H1 (cell line): ENCODE data around the gene LY6G6F. TPM values are rescaled to one million over a fixed set of nuclear protein-coding genes. Genes with fewer than 3 reads are reported as not detected.

Experiments used
- ATF2 ChIP-seq: IDR thresholded peaks from 2 replicates; pipeline ENCODE4 v1.6.1; 2012; ENCODE audit warnings: low read length, inconsistent platforms
- BACH1 ChIP-seq: IDR thresholded peaks from 2 replicates; pipeline ENCODE4 v1.6.1; 2012; ENCODE audit warnings: low read length, improper control_type of control experiment
- BCL11A ChIP-seq, 2 experiments: IDR thresholded peaks; one replicate each; pipeline ENCODE4 v1.6.1; 2011; ENCODE audit warnings: low read depth in 2 of 2, low read length in 2 of 2, mild to moderate bottlenecking in 2 of 2
- CEBPB ChIP-seq: IDR thresholded peaks from 2 replicates; pipeline ENCODE4 v1.6.1; 2012; ENCODE audit warnings: low read depth, low read length
- CHD1 ChIP-seq: IDR thresholded peaks from 2 replicates; pipeline ENCODE4 v1.6.1; 2012; ENCODE audit warnings: low read depth, low read length, improper control_type of control experiment
- EGR1 ChIP-seq: IDR thresholded peaks from 2 replicates; pipeline ENCODE4 v1.6.1; 2011; ENCODE audit warnings: low read depth, low read length, borderline replicate concordance
- EZH2 ChIP-seq: fragments of 200-600 bp; sonication (generic); IDR thresholded peaks from 2 replicates; pipeline ENCODE4 v1.7.1; 2012; ENCODE audit warnings: low read depth, mild to moderate bottlenecking, moderate library complexity, low read length, inconsistent platforms; ENCODE audit not compliant: severe bottlenecking
- KDM1A ChIP-seq: fragments of 200-600, 300-600 bp; sonication (generic); IDR thresholded peaks from 2 replicates; pipeline ENCODE4 v1.7.1; 2016; ENCODE audit warnings: mild to moderate bottlenecking, low read length, borderline replicate concordance
- MAX ChIP-seq: IDR thresholded peaks from 2 replicates; pipeline ENCODE4 v1.6.1; 2012; ENCODE audit warnings: inconsistent platforms
- PHF8 ChIP-seq: fragments of 200-600 bp; sonication (generic); conservative IDR thresholded peaks from 2 replicates; pipeline ENCODE4 v1.7.1; 2012; ENCODE audit warnings: low read depth, mild to moderate bottlenecking, inconsistent platforms, low read length, moderate library complexity
- POLR2A ChIP-seq, 2 experiments: IDR thresholded peaks; 1 replicate in 1 of 2; 2 replicates in 1 of 2; pipeline ENCODE4 v1.6.1; 2011; ENCODE audit warnings: low read depth in 2 of 2, low read length in 2 of 2, mild to moderate bottlenecking in 2 of 2; ENCODE audit errors: control extremely low read depth in 1 of 2
- POLR2AphosphoS5 ChIP-seq: IDR thresholded peaks from 2 replicates; pipeline ENCODE4 v1.6.1; 2011; ENCODE audit warnings: low read depth, low read length
- RAD21 ChIP-seq, 2 experiments: IDR thresholded peaks in 1 of 2; conservative IDR thresholded peaks in 1 of 2; 2 replicates each; pipeline ENCODE4 v1.6.1; 2011; ENCODE audit warnings: low read depth in 2 of 2, low read length in 2 of 2, improper control_type of control experiment in 1 of 2, inconsistent platforms in 1 of 2, mild to moderate bottlenecking in 1 of 2, moderate library complexity in 1 of 2
- RBBP5 ChIP-seq: IDR thresholded peaks from 2 replicates; pipeline ENCODE4 v1.7.1; 2012; ENCODE audit warnings: low read depth, mild to moderate bottlenecking, inconsistent platforms, low read length, moderate library complexity, borderline replicate concordance
- RFX5 ChIP-seq: IDR thresholded peaks from 2 replicates; pipeline ENCODE4 v1.6.1; 2011; ENCODE audit warnings: low read depth, low read length, improper control_type of control experiment, borderline replicate concordance
- RXRA ChIP-seq: IDR thresholded peaks from 2 replicates; pipeline ENCODE4 v1.6.1; 2011; ENCODE audit warnings: low read depth, mild to moderate bottlenecking, low read length, moderate library complexity; ENCODE audit not compliant: insufficient read depth
- SIRT6 ChIP-seq: IDR thresholded peaks from one replicate; pipeline ENCODE4 v1.7.1; 2012; ENCODE audit warnings: low read length, inconsistent platforms
- SP1 ChIP-seq: IDR thresholded peaks from 2 replicates; pipeline ENCODE4 v1.6.1; 2011; ENCODE audit warnings: low read depth, low read length
- TAF1 ChIP-seq: IDR thresholded peaks from 2 replicates; pipeline ENCODE4 v1.6.1; 2011; ENCODE audit warnings: mild to moderate bottlenecking, low read depth, low read length
- TCF12 ChIP-seq: IDR thresholded peaks from 2 replicates; pipeline ENCODE4 v1.6.1; 2011; ENCODE audit warnings: low read depth, mild to moderate bottlenecking, low read length
- YY1 ChIP-seq: IDR thresholded peaks from 2 replicates; pipeline ENCODE4 v1.6.1; 2011; ENCODE audit warnings: low read depth, mild to moderate bottlenecking, low read length
- ZNF274 ChIP-seq: IDR thresholded peaks from 2 replicates; pipeline ENCODE4 v1.7.0; 2012; ENCODE audit warnings: low read length, borderline replicate concordance; ENCODE audit errors: extremely low read depth
- polyA plus RNA-seq, 7 experiments: library from polyadenylated mRNA; depleted of rRNA in 3 of 7; stranded (reverse) in 5 of 7; unstranded in 2 of 7; fragments of >200 nt in 5 of 7; fragments of 200-250 nt in 2 of 7; gene quantifications; 1 replicate in 5 of 7; 2 replicates in 1 of 7; 4 replicates in 1 of 7; pipeline versions ENCODE4 v1.2.1 to v1.2.3, GENCODE V29; 2011 to 2013; ENCODE audit warnings: missing spikeins in 2 of 7, mixed read lengths in 2 of 7
- total RNA-seq: library from RNA; stranded (reverse); fragmentation: NEBNext Ultra II Directional; extraction: Animal tissue kit (Norgen Biotek cat#: 25700); gene quantifications from 2 replicates; pipeline ENCODE4 v1.2.1, GENCODE V29; 2021

Gene LY6G6F
- total and polyA plus RNA-seq, 2 of the 8 experiments (the other 6 are each of a cell fraction or from before 2014, with no cell fraction given), result not detected

- TF ChIP-seq ZNF274 (no peak), CHD1 (peak; percentile 92), BACH1 (no peak), EGR1 (no peak), KDM1A (no peak), RAD21 (IDR thresholded peaks at IDR 0.05 in 1 of 2, conservative IDR thresholded peaks at IDR 0.05 in 1 of 2; ENCODE audit: low read depth in 2 of 2, low read length in 2 of 2) (no peak), MAX (no peak; the same call in 1 of the 2 replicates), SP1 (no peak; the same call in 1 of the 2 replicates), SIRT6 (no peak), PHF8 (peak; percentile 96), ATF2 (peak; percentile 83), YY1 (peak; percentile 53; the same call in 1 of the 2 replicates), EZH2 (no peak), POLR2AphosphoS5 (no peak), RXRA (no peak), CEBPB (peak; percentile 100), BCL11A (IDR thresholded peaks at IDR 0.05; ENCODE audit: low read depth in 2 of 2, low read length in 2 of 2) (no peak), POLR2A (IDR thresholded peaks at IDR 0.05; ENCODE audit: control extremely low read depth in 1 of 2, low read depth in 2 of 2, low read length in 2 of 2) (peak in 1 of 2 experiments; percentile 85; a peak in 2 of 3 replicates), RFX5 (no peak), TAF1 (peak; percentile 69), RBBP5 (0 out of 2 replicates have a peak, but pooled peaks have one; percentile 11), TCF12 (no peak)
Measured at GRCh38 chr6:31702819-31703716, 3.6 kb upstream of the LY6G6F start, which contains the start of gene ABHD16A (continued).
